IPS-18c (cell line): ENCODE measurements around the gene ASPG.

Source experiments
- H3K4me3 ChIP-seq: 2 replicates; pipeline ENCODE4 v1.7.0; 2013; ENCODE audit warnings: low read depth, mild to moderate bottlenecking, low read length, moderate library complexity; ENCODE audit not compliant: insufficient read depth
- H3K9me3 ChIP-seq: one replicate; pipeline ENCODE4 v1.6.1; 2013; ENCODE audit warnings: mild to moderate bottlenecking, low read length, moderate library complexity; ENCODE audit not compliant: control insufficient read depth, insufficient read depth

Gene ASPG

DNA sequence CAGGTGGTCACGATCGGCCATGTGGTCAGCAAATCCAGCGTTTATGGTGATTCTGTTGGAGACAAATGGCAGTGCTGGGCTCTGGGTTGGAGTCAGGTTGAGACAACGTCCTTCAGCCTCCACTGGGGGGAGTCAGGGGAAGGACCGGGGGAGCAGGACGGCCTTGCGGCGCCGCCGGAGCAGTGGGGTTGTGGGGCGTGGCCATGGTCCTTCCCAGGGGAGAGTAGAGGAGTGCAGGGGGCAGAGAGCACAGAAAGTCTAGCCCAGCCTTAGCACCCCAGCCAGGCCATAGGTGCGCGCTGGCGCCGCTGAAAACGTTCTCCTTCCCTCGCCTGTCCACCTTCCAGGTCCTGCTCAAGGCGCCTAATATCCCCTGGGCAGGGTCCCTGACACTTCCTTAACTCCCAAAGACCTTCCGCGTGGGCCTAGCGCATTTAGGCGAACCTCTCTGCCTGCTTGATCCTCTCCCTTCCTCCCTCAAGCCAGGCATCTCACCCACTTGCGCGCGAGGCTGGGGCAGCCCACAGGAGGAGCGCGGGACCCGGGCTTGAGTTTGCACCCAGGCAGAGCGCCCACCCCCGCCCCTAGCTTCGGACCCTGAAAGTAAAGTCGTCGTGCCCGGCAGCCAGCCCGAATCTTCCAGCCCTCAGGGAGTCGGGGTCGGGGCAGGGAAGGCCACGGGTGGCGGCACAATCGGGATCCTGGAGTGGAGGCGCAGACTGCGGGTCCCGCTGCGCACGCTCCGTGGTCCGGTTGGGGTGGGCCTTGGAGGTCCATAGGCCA lies 49.8 kb downstream of the ASPG start:
- peak overlapping the region; percentile 46 for H3K4me3 ChIP-seq

DNA sequence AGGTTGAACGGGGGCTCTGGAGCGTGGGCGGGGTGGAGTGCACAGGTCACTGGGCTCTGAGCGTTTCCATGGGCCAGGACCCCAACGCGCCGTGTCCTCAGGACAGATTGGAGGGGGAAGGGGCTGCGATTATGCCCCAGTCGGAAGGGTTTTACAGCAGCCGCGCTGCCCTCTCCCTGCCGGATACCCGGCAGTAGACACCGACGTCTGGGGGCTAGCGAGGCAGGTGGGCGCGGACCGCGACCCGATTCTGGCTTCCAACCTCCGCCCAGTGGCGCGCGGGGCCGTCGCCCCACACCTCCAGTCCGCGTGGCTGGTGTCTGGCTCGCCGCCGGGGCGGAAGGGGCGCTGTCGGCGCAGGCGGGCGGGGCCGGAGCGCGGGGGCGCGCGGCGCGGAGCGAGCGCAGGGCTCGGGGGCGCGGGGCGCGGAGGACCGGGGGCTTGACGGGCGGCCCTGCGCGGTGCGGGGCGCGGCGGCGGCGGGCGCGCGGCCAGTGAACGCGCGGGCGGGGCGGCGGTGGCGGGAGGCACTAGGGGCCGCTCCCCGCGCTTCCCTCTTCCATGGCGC lies 50.5 kb downstream of the ASPG start:
- Histone ChIP-seq H3K9me3 (peaks cover 2% of the 10 kb centered on the region), H3K4me3 (peak overlapping the region; percentile 49)

More for the DNA sequence above, 49.8 kb downstream of the ASPG start:
- H3K9me3 ChIP-seq: peaks cover 2% of the 10 kb centered on the region

DNA sequence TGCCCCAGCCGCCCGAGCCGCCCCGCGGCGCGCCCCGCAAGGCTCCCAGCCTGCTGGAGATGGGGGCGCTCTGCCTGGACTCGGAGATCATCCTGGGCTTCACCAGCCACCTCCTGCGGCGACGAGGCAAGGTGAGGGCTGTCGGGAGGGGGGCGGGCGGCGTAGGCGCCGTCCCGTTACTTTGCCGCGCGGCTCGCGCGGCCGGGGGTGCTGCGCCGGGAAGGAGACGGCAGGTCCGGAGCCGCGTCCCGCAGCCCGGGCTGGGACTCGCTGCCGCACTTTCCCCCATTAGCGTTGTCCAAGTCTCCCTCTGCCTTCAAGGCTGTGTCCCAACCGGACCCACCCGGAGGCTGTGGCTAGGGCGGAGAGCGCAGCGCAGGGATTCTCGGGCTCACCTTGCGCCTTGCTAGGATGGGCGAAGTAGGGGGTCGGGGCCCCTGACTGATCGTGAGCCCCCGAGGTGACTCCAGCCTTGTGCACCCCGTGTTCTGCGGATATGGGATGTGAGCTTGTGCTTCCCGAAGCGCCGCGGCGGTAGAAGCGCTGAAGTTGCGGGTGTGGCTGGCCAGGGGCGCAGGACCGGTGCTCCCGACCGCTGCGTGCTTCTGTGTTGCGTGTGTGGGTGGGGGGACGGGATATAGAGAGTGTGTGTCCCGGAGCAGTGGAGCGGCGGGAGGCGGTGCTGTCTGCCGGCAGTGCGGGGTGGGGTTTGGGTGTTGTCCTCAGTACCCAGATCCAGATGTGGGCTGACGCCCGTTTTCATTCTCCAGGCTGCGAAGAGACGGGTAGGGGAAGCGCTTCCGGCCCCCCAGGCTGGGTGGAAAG lies 51.2 kb downstream of the ASPG start:
- Histone ChIP-seq H3K4me3 (peak overlapping the region; percentile 49), H3K9me3 (peaks cover 2% of the 10 kb centered on the region)

DNA sequence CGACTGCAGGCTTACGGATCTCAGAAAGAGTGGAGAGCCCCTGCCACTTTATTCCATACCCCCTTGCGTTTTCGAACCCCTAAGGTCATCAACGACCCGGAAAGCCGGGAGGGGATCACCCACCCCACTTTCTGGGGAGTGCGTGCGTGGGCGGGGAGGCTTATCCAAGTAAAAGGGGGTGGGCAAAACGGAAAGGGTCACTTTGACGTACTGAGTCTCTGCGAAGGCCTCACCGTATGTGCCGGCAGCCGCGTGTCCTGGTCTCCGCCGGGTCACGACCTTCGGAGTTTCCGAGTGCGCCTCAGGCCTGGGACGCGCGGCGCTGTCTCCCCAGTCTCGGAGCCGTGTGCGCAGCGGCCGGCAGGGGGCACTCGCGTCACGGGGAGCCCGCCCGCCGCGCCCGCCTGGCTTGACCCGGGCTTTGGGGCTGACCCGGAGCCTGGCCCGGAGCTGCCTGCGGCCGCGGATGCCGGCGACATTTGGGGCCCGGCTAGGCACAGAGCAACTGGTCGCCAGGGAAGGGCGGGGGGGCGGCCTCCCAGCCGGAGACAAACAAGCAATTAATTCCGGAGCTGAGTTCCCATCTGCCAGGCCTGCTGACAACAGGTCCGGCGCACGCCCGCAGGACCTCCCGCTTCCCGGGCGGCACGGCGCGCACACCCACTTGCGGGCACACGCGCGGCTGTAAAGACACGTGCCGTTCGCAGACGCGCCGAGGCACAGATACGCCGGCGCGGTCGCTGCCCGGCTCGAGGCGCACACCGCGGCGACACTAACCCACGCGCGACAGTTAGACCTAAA lies 52.0 kb downstream of the ASPG start:
- Histone ChIP-seq H3K9me3 (peaks cover 5% of the 10 kb centered on the region), H3K4me3 (peak overlapping the region; percentile 62)

DNA sequence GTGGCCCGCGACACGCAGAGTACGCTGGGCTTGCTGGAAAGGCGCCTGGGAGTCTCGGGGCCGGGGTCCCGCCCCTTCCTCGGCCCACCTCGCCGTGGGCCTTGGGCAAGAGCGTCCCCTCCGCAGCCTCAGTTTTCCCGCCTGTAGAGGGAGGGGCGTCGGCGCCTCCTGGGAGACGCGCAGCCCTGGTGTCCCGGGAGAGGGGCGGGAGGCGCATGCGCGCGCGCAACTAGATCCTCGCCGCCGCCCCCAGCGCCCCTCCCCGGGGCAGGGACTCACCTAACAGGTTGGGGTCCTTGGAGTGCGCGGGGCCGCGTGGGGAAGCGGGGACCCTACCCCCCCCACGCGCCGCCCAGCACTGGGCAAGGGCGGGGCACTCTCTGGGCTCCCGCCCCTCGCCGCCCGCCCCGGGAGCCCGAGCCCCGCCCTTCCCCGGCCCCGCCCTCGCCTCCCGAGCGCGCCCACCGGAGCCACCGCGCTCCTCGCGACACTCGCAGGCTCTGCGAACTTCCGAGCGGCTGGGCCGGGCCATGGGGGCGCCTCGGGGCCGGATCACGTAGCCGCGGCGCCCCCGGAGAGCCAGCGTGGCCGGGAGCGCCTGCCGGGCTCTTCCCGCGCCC lies 52.7 kb downstream of the ASPG start, which contains the start of gene KIF26A:
KIF26A (plus strand) TSS at position 490 of the 620 bp plus-strand sequence. CDS start 136 bp downstream, outside the sequence.
- H3K4me3 ChIP-seq: peak within 1 kb of the TSS; percentile 62
- H3K9me3 ChIP-seq: peaks cover 5% of the 10 kb centered on the region

DNA sequence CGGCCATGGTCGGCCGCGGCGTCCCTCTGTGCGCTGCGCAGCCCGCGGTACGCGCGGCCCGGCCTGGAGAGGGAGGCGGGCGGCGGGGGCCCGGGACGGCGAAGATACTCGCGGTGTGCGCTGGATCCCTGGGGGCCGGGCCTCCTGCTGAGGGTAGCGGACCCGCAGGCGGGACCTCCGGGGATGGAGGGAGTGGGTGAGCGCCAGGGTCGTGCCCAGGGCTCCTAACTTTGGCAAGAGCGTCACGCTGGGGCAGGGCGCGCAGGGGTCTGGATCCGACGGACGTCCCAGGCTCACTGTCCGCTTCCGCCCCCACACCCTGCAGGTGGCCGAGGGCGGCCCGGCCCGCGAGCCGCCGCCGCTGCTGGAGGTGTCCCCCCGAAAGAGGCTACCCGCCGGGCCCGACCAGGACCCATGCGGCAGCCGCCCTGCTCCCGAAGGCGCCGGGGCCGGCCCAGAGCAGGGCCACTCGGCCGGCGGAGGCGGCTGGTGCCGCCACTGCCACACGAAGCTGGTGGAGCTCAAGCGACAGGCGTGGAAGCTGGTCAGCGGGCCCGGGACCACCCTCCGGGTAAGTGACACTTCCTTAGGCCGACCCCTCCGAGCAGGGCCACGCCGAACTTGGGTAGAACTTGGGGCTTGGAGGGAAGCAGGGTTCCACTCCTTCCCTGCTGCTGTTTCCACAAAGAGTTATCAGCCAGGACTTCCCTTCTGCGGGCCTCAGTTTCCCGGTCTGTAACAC lies 53.4 kb downstream of the ASPG start:
- H3K4me3 ChIP-seq: peak overlapping the region; percentile 62
- H3K9me3 ChIP-seq: peaks cover 5% of the 10 kb centered on the region

DNA sequence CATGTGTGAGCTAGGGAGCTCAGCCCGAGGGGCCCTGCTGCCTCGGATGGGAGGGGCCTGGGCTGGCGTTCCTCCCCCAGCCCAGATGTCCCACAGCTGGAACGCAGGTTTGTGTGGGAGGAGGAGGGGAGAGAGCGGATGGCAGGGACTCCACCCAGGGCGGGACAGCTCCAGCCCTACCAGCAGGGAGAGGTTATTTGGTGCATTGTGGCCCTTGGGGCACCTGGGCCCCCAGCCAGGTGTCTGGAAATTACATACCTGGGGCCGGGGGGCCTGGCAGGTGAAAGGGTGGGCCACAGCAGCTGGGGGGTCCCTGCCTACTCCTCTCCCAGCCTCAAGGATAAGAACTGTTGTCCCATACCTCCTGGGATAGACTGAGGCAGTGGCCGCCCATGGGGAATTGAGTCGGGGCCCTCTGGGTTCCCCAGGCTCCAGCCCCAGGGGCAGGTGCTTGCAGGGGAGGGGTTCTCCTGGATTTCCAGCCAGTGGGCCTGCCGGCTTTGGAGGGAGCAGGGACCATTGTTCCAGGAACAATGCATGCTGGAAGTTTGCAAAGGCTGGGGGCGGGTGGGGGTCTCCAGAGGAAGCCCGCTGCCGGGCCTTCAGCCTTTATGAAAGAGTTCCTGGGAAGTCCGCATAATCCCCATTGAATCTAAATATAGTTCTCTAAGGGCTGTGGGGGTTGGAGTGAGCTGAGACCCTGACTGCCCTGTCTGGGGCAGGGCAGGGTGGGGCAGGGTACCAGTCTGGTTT lies 54.1 kb downstream of the ASPG start:
- H3K4me3 ChIP-seq: peak overlapping the region; percentile 62
- H3K9me3 ChIP-seq: peaks cover 5% of the 10 kb centered on the region

DNA sequence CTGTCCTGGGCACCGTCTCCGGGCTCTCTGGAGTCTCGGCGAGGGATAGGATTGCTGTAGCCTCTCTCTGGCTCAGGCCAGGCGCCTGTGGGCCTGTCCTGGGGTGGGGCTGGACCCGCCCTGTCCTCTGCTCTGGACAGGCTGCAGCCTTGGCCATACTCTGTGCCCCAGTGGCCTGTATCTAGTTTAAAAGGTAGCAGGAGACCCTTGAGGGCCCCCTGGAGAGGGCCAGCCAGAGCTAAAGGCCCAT lies 54.6 kb downstream of the ASPG start:
- no peak overlapping the region for H3K4me3 ChIP-seq
- H3K9me3 ChIP-seq: peaks cover 5% of the 10 kb centered on the region

DNA sequence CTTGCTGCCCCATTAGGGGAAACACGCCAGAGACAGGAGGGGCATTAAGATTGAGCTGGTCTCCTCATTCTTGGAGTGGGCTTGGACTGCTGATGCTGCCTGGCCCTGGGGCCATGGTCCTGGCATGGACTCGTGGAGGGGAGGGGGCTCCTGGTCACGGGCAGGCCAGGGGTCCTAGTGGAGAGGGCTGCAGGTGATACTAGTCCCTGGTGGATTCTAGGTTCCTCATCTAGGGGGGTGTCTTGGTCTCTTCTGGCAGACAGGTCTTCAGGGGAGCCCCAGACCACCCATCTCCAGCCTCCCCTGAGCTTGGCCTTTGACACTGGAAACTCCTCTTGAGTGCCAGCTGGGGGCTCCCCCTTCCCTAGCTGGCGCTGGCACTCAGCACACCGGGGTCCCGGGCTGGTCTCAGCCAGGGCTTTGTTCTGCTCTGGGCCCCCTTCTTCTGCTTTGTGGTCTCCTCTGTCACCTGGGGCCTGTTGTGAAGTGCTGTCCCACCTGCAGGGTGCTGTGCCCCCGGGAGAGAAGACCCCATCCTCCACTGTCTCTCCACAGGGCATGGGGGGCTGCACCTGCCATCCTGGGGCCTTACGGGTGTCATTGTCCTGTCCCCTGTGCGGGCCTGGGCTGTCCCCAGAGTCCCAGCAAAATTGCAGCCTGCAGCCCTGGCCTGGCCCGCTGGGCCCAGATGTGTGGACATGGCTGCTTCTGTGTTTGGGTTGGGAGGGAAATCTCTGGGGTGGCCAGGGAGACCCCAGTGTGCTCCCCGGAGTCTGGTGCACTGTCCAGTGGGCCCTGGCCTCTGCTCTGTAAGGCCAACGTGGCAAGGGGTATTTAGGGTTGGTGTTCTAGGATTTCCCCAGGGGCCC lies 55.2 kb downstream of the ASPG start:
- H3K9me3 ChIP-seq: peaks cover 5% of the 10 kb centered on the region
- no peak overlapping the region; the same call in 1 of the 2 replicates for H3K4me3 ChIP-seq

DNA sequence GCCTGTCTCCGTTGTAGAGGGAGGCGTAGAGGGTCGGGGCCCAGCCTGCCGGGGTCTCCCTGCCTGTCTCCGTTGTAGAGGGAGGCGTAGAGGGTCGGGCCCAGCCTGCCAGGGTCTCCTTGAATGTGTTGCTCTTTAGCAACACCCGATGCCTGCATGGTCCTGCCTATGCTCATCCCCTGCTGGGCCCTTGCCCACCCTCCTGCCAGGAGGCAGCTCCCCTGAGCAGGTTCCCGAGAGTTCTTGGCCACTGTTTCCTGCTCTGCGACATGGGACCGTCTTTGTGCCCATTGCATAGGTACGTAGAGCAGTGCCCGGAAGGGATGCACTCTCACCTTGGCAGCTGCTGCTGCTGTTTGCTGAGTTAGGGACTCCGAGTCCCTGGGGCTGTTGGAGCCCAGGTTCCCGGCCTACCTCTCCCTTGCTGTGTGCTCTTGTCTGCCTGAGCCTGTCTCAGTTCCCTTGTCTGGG lies 56.2 kb downstream of the ASPG start:
- H3K4me3 ChIP-seq: no peak overlapping the region
- H3K9me3 ChIP-seq: peaks cover 5% of the 10 kb centered on the region

DNA sequence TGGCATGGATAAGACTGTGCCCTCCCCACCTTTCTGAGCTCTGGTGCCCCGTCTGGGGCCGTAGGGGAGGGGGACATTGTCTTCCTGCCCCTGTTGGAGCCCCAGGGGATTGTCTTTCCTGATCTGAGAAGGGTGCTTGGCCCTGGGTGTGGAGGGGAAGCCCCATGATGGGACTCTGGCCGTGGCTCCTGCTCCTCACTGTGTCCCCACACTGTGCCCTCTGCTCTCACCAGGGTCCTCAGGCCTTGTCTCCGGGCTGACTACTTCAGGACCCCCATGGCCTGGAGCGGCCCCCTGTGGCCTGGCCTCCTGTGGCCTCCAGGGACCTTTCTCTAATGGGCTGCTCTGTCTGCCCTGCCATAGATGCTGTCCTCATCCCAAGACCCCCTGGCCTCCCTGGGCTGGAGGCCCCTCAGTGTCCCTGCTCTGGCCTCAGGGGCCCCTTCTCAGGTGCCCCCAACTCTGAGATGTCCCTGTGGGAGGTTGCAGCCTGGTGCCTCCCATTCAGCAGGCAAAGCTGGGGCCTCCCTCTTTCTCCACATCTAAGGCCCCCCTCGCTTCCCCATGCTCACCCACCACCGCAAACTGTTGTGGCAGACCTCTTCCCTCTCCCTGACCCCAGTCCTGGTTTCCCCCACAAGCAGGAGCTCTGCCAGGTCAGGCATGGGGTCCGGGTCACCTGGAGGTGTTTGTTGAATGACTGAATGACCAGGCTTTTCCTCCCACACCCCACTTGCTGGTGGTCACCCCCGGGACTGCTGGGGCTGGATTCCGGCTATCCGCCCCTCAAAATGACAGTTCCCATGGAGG lies 56.8 kb downstream of the ASPG start:
- H3K4me3 ChIP-seq: no peak overlapping the region

DNA sequence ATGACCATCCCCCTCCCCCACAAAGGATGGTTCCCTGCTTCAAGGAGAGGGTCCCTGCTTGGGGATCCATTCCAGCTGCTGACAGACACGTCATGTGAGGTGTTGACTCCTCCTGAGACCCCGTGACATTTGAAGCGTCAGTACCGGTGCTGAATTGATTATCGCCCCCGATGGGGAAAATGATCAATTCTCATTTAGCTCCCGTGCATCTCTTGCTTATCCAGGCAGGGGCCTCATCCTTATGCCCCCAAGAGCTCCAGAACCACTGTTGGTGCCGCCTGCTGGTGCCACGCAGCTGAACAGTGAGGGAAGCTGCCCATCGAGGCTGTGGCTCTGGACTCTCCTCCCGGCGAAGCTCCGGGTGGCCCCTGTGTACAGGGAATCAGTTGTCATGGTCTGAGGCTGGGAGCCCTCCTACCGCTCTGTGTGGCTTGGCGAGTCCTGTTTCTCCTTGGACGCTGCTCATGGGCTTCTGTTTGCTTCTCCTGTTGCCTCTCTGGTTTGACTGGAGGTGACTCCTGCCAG lies 57.5 kb downstream of the ASPG start:
- Histone ChIP-seq H3K9me3 (peaks cover 5% of the 10 kb centered on the region), H3K4me3 (no peak overlapping the region)

More for the DNA sequence above, 56.8 kb downstream of the ASPG start:
- H3K9me3 ChIP-seq: peaks cover 5% of the 10 kb centered on the region

DNA sequence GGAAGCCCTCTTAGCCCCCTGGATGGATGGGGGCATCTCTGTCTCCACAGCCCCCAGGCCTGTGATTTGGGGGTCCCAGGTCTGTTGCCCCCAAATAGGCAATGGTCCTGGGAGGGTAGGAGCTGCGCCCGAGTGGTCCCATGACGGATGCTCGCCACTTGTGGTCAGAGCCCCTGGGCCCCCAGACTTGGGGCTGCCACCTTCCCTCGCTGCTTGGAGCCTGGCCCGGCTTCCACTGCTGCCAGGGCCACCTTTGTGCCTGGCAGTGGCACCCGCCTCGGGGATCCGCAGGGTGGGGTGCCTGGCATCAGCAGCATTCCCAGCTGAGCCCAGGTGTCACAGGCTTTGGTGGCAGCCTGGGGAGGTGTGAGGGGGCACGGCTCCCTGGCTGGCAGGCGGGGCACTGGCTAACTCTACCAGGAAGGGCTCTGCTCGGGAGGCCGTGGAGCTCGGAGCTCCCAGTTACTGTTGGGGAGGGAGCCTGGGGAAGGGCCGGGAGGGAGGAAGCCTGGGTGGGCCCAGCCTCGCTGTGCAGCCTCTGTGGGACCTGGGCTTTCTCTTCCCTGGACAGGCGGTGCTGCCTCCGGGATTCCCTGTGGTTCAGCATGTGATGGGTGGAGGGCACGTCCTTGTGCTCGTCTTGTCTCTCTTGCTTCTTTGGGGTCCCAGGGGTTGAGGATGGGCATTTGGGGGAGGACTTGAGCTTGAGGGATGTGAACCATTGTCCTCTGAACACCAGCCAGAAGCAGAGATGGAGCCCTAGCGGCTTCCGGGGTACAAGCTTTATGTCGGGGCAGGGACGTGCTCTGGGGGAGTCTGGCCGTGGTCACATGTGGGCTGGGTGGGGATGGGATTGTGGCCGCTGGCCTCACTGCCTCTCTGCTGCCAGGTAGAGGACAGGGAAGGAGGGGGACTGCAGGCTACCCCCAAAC lies 58.3 kb downstream of the ASPG start:
- Histone ChIP-seq H3K4me3 (no peak overlapping the region), H3K9me3 (peaks cover 3% of the 10 kb centered on the region)
